Common myeloid progenitor, CD34-positive (primary cell): ENCODE measurements around the gene PRRT4.
A peak's percentile ranks its signal among the peaks of the same experiment; 100 is the strongest.

Experiments used
- CTCF ChIA-PET: fragments of 350-600 bp; sonication (Branson Sonifier 250); formaldehyde crosslinking; loops from one replicate; lab custom pipeline; 2021; ENCODE audit warnings: antibody characterized with exemption; lab: Charles Lee
- POLR2A ChIA-PET: fragments of 350-600 bp; sonication (Branson Sonifier 250); formaldehyde crosslinking; loops from one replicate; lab custom pipeline; 2021; ENCODE audit warnings: antibody characterized with exemption; lab: Charles Lee
- DNase-seq, 3 donors: peaks; one replicate each; pipeline versions ENCODE4 v3.0.0 to v3.0.0-alpha.2; 2013
- H3K27ac ChIP-seq, 2 experiments: 1 replicate in 1 of 2; 2 replicates in 1 of 2; pipeline ENCODE4 v1.7.0; 2013; ENCODE audit warnings: inconsistent platforms in 2 of 2, low read length in 2 of 2, mild to moderate bottlenecking in 2 of 2, low read depth in 1 of 2, moderate library complexity in 1 of 2; ENCODE audit not compliant: severe bottlenecking in 2 of 2, insufficient read depth in 1 of 2, poor library complexity in 1 of 2
- H3K27me3 ChIP-seq, 5 experiments: replicated peaks in 2 of 5; 1 replicate in 3 of 5; 2 replicates in 2 of 5; pipeline versions ENCODE4 v1.6.1 to v1.7.0; 2013; ENCODE audit warnings: low read length in 4 of 5, mild to moderate bottlenecking in 2 of 5, moderate library complexity in 2 of 5, inconsistent platforms in 1 of 5; ENCODE audit not compliant: insufficient read depth in 5 of 5, control insufficient read depth in 4 of 5
- H3K36me3 ChIP-seq, 4 experiments: 1 replicate in 2 of 4; 2 replicates in 2 of 4; pipeline versions ENCODE4 v1.6.1 to v1.7.0; 2013; ENCODE audit warnings: low read length in 3 of 4, control low read depth in 1 of 4, mild to moderate bottlenecking in 1 of 4; ENCODE audit not compliant: control insufficient read depth in 4 of 4, insufficient read depth in 4 of 4
- H3K4me1 ChIP-seq, 4 experiments: 1 replicate in 3 of 4; 2 replicates in 1 of 4; pipeline versions ENCODE4 v1.6.1 to v1.7.1; 2013; ENCODE audit warnings: low read length in 3 of 4, mild to moderate bottlenecking in 3 of 4, control low read depth in 1 of 4, inconsistent platforms in 1 of 4, moderate library complexity in 1 of 4; ENCODE audit not compliant: control insufficient read depth in 4 of 4, insufficient read depth in 4 of 4; ENCODE audit errors: control extremely low read depth in 1 of 4
- H3K4me3 ChIP-seq, 7 experiments: 1 replicate in 4 of 7; 2 replicates in 3 of 7; pipeline versions ENCODE4 v1.5.1 to v1.7.0; 2013; ENCODE audit warnings: mild to moderate bottlenecking in 7 of 7, low read length in 6 of 7, moderate library complexity in 6 of 7, inconsistent platforms in 2 of 7, low read depth in 2 of 7, control low read depth in 1 of 7; ENCODE audit not compliant: insufficient read depth in 4 of 7, control insufficient read depth in 1 of 7; ENCODE audit errors: extremely low read depth in 1 of 7
- H3K9me3 ChIP-seq, 5 experiments: 1 replicate in 4 of 5; 2 replicates in 1 of 5; pipeline versions ENCODE4 v1.6.1 to v1.7.1; 2013; ENCODE audit warnings: low read length in 4 of 5, mild to moderate bottlenecking in 2 of 5, inconsistent platforms in 1 of 5, low read depth in 1 of 5, moderate library complexity in 1 of 5; ENCODE audit not compliant: control insufficient read depth in 4 of 5, insufficient read depth in 2 of 5; ENCODE audit errors: control extremely low read depth in 1 of 5
- WGBS: methylation state at CpG from one replicate; pipeline ENCODE4 v1.1.5; 2013; ENCODE audit not compliant: insufficient coverage; 5-methylcytosine and 5-hydroxymethylcytosine counted together

Gene PRRT4

GRCh38 chr7:128352636-128353035 lies 8.9 kb downstream of the PRRT4 start:
- 76% methylated on average over 7 of the region's 8 CpGs for WGBS
- no peak for DNase-seq
- no peaks in the 10 kb centered on the region for H3K36me3 ChIP-seq
- CTCF ChIA-PET: interaction anchor here (0.7 to 67.2 kb wide), 8 partner anchors 9 to 109 kb away, joined by 3 to 1829 read pairs (median 4); partner anchors contain the start of genes IMPDH1 and RBM28
- no peak overlapping the region for H3K4me3 ChIP-seq
- peaks cover 3 to 56% (median 28%) of the 10 kb centered on the region in 5 experiments for H3K27me3 ChIP-seq
- H3K27ac ChIP-seq: no peak overlapping the region
- H3K9me3 ChIP-seq: no peaks in the 10 kb centered on the region
- peaks cover 0 to 14% (median 10%) of the 10 kb centered on the region in 4 experiments for H3K4me1 ChIP-seq
- POLR2A ChIA-PET: no interaction called here

DNA sequence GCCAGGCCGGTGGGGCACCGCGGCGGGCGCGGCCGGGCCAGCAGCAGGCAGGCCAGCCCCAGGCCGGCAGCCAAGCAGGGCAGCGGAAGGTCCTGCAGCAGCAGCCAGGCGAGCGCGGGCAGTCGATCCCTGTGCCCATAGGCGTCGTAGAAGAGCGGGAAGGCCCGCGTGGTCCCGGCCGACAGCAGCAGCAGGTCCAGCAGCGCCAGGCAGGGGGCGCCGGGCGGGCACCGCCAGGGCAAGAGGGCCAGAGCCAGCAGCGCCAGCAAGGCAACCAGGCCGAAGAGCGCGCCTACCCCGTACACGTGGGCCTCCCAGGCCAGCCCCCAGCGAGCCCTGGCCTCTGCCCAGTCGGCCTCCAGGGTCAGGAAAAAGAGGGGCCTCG lies 9.3 kb downstream of the PRRT4 start:
- H3K4me1 ChIP-seq: peaks cover 0 to 14% (median 10%) of the 10 kb centered on the region in 4 experiments
- H3K9me3 ChIP-seq: no peaks in the 10 kb centered on the region
- peaks cover 3 to 54% (median 27%) of the 10 kb centered on the region in 5 experiments for H3K27me3 ChIP-seq
- DNase-seq: peak; percentile 63 to 65 (median 64)
- no peak overlapping the region for H3K27ac ChIP-seq
- no peaks in the 10 kb centered on the region for H3K36me3 ChIP-seq
- ChIA-PET POLR2A (no interaction called here), CTCF (interaction anchor here (1.3 to 67.2 kb wide), 5 partner anchors 13 to 75 kb away, joined by 4 to 1829 read pairs (median 186); partner anchors contain the start of gene IMPDH1)
- no peak overlapping the region for H3K4me3 ChIP-seq
- 13% methylated on average over 32 of the region's 34 CpGs for WGBS

- no peaks in the 10 kb centered on the region for H3K36me3 ChIP-seq
- ChIA-PET POLR2A (interaction anchor here (0.6 kb wide), 1 partner anchor 10 kb away, joined by 4 read pairs; no protein-coding TSS in a partner anchor), CTCF (interaction anchor here (1.1 to 14.5 kb wide), 6 partner anchors 9 to 75 kb away, joined by 3 to 440 read pairs (median 6); partner anchors contain the start of gene IMPDH1)
- peaks cover 0 to 14% (median 10%) of the 10 kb centered on the region in 4 experiments for H3K4me1 ChIP-seq
- peak overlapping the region in 3 of 7 experiments; percentile 19 to 28 (median 20) for H3K4me3 ChIP-seq
- peaks cover 3 to 54% (median 27%) of the 10 kb centered on the region in 5 experiments for H3K27me3 ChIP-seq
- H3K9me3 ChIP-seq: no peaks in the 10 kb centered on the region
- DNase-seq: peak in 2 of 3 donors; percentile 47 to 48
- WGBS: 19% methylated on average over 73 of the region's 97 CpGs
- no peak overlapping the region for H3K27ac ChIP-seq
Measured at GRCh38 chr7:128351296-128352152, 10.0 kb downstream of the PRRT4 start.

GRCh38 chr7:128350708-128351295 lies 10.7 kb downstream of the PRRT4 start:
- H3K9me3 ChIP-seq: no peaks in the 10 kb centered on the region
- WGBS: 87% methylated on average over 29 of the region's 35 CpGs
- DNase-seq: no peak
- no peak overlapping the region for H3K4me3 ChIP-seq
- H3K27me3 ChIP-seq: peaks cover 3 to 54% (median 25%) of the 10 kb centered on the region in 5 experiments
- H3K36me3 ChIP-seq: no peaks in the 10 kb centered on the region
- H3K27ac ChIP-seq: no peak overlapping the region
- ChIA-PET CTCF (interaction anchor here (0.9 to 14.5 kb wide), 10 partner anchors 8 to 110 kb away, joined by 3 to 440 read pairs (median 6); partner anchors contain the start of gene IMPDH1), POLR2A (interaction anchor here (0.6 kb wide), 1 partner anchor 9 kb away, joined by 4 read pairs; no protein-coding TSS in a partner anchor)
- peaks cover 0 to 14% (median 10%) of the 10 kb centered on the region in 4 experiments for H3K4me1 ChIP-seq

GRCh38 chr7:128349466-128349825 lies 12.0 kb downstream of the PRRT4 start:
- Histone ChIP-seq H3K9me3 (no peaks in the 10 kb centered on the region), H3K27ac (no peak overlapping the region), H3K27me3 (peaks cover 3 to 50% (median 25%) of the 10 kb centered on the region in 5 experiments), H3K36me3 (no peaks in the 10 kb centered on the region), H3K4me3 (no peak overlapping the region), H3K4me1 (peaks cover 0 to 14% (median 10%) of the 10 kb centered on the region in 4 experiments)
- no peak for DNase-seq
- no CpG with 5 or more reads among the region's 4 CpGs for WGBS
- ChIA-PET CTCF (interaction anchor here (1.3 to 14.5 kb wide), 12 partner anchors 10 to 111 kb away, joined by 3 to 440 read pairs (median 16); no protein-coding TSS in a partner anchor), POLR2A (no interaction called here)

DNA sequence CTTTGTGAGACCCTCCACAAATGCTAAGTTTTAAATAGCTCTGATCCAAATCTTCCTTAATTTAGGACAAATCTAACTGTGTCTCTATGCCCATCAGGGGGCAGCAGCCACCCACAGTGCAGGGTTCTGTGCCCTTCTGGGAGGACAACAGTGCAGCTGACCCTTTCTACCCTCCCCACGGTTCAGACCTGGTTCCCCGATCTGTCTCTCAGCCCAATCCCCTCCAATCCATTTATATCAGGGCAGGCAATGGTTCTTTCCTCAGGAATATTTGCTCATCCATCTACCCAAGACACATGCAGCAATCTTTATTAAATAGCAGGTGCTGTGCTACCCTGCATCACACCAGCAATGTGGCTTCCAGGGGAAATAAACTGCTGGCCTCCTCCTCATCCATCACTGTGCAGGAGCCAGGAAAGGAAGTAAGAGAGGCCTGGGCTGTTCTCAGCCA lies 13.8 kb downstream of the PRRT4 start:
- ChIA-PET POLR2A (interaction anchor here (0.7 to 1.1 kb wide), 2 partner anchors 80 to 115 kb away, joined by 3 to 4 read pairs; no protein-coding TSS in a partner anchor), CTCF (interaction anchor here (0.7 to 14.5 kb wide), 28 partner anchors 8 to 127 kb away, joined by 3 to 440 read pairs (median 5); partner anchors contain the start of genes HILPDA and IMPDH1)
- Histone ChIP-seq H3K4me3 (no peak overlapping the region), H3K9me3 (no peaks in the 10 kb centered on the region), H3K27me3 (peaks cover 0 to 40% (median 16%) of the 10 kb centered on the region in 5 experiments), H3K27ac (no peak overlapping the region), H3K4me1 (peaks cover 6 to 25% (median 18%) of the 10 kb centered on the region in 4 experiments), H3K36me3 (no peaks in the 10 kb centered on the region)
- WGBS: 0% methylated on average over 2 of the region's 2 CpGs
- DNase-seq: peak; percentile 62 to 74 (median 63)
